ENCODE measurements around the gene TESK2. TPM values are rescaled to one million over a fixed set of nuclear protein-coding genes. Genes with fewer than 3 reads are reported as not detected.
"Not testable (repeated sequence)": the region's sequence is repeated elsewhere in the genome, so short reads cannot be mapped to it uniquely, and the experiment has no call there.

TESK2 gene
- 0.27 and 0.52 TPM in 2 replicates for total RNA-seq (2014; rRNA removed; shearing (Covaris generic))
- 0.13 TPM in 1 of 2 replicates, not detected in the other for polyA plus RNA-seq (2014; cell fraction: nucleus; rRNA removed)

DNA sequence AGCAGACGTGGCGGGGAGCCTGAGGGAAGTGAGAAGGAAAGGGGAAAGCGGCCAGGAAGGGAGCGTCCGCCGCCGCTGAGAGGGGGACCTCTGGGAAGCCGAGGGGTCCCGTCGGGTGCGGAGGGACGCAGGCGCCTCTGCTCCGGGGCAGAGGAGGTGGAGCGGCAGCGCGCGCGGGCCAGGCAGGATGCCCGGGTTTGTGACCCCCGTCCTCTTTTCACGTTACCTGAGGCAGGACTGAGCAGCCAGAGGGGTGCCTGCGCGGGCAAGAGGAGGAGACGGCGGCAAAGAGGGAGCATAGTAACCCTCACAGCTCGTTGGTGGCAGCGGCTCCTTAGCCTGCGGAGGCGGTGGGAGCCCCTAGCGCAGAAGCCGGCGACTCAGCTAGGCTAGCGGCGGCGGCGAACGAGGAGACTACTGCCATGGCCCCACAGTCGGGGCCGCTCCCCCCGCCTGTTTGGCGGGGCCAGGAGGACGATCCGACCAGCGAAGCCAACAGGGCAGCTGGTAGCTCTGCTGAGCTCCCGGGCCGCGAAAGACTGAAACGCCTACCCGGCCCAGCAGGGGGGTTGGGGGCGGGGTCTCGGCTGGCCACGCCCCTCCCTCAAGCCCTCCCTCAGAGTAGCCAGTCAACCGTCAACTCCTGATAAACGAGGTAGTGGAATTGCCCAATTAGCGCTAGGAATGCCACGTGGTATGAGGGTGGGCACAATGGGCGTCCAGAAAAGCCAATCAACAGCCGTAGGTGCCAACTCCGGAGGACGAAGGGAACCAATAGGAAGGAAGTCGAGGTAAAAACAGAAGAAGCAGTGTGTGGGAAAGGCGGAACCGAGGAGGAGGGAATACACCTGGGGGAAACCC is at the start of gene TESK2:
Gene TESK2 (minus strand): TSS at position 538 of the 861 bp plus-strand sequence. CDS start 33,378 bp downstream, outside the sequence.
- peak; percentile 97 for DNase-seq (ENCODE audit: extremely low read depth, low read depth)

DNA sequence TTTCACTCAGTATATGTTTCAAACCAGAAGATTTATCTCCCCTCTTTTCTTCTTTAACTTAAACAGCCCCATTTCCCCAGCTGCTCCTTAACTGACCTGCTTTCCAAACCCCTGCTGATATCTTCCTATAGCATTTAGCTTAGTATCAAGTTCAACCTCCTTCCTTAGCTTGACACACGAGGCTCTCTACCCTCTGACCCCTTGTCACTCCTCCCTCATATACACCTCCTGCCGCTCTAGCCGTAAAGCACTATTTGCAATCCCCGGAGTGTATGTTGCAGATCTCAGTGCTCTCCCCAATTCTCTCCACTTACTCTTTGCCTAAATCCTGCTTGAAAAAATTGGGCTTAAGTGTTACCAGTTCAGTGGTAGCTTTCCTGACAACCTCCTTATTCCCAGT is 45.9 kb upstream of the TESK2 start:
- no peak for DNase-seq (ENCODE audit: extremely low read depth, low read depth)

DNA sequence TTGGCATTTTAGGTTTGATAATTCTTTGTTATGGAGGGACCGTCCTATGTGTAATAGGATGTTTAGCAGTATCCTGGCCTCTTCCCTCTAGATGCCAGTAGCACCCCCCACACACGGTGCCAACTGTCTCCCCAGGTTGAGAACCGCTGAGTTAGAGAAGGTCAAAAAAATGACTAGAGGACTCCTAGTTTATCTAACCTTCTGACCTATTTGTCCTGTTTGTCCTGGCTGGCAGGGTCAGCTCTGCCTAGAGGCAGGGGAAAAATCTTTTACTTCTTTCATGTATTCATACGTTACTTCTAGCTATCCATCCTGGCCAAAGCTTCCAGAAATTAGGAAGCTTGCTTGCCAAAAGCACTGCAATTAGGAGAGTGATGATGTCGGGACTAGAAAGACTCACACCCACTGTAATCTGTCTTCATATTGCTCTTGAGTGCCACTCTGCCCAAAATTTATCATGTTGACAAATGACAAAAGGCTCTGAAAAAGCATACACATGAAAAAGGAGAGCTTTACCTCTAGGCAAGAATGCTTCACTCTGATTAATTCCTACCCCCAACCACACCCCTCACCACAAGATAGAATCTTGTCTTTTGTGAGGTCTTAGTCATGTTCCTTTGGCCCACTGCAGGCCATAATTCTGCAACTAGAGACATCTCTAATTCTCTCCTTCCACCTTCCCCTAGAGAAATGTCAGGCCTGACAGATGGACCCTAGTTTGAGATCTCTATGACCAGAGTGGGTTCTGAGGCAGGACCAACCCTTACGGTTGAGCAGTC is 45.2 kb upstream of the TESK2 start:
- no peak for DNase-seq (ENCODE audit: extremely low read depth, low read depth)

DNA sequence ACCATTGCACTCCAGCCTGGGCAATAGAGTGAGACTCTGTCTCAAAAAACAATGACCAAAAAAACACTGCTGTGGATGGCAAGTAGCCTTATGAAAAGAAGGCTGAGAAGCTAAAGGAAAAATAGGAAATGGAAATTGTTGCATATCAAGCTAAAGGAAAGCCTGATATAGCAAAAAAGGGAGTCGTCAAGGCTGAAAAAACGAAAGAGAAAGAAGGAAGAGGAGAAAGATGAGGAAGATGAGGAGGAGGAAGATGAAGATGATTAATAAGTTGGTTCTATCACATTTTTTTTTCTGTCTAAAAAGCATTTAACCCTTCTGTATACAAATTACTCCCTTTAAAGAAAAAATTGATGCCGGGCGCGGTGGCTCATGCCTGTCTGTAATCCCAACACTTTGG is 40.9 kb upstream of the TESK2 start:
- DNase-seq (ENCODE audit: extremely low read depth, low read depth): no peak

DNA sequence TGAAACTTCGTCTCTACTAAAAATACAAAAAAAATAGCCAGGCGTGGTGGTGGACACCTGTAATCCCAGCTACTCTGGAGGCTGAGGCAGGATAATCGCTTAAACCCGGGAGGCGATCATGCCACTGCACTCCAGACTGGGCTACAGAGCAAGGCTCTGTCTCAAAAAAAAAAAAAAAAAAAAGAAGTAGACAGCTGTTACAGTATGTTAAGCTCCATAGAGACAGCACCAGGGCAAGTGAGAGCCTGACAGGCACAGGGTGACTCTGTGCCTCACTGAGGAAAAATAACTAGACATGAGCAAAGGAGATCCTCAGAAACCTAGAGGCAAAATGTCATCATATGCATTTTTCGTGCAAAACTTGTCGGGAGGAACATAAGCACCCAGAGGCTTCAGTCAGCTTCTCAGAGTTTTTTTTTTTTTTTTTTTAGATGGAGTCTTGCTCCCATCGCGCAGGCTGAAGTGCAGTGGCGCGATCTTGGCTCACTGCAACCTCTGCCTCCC is 39.7 kb upstream of the TESK2 start:
- DNase-seq (ENCODE audit: extremely low read depth, low read depth): no peak

GRCh38 chr1:45526135-45526644 is 35.2 kb upstream of the TESK2 start:
- DNase-seq (ENCODE audit: extremely low read depth, low read depth): no peak

- DNase-seq (ENCODE audit: extremely low read depth, low read depth): not testable (repeated sequence)
Observed at GRCh38 chr1:45523975-45524374, 33.0 kb upstream of the TESK2 start.

GRCh38 chr1:45523516-45523915 is 32.6 kb upstream of the TESK2 start:
- not testable (repeated sequence) for DNase-seq (ENCODE audit: extremely low read depth, low read depth)

DNA sequence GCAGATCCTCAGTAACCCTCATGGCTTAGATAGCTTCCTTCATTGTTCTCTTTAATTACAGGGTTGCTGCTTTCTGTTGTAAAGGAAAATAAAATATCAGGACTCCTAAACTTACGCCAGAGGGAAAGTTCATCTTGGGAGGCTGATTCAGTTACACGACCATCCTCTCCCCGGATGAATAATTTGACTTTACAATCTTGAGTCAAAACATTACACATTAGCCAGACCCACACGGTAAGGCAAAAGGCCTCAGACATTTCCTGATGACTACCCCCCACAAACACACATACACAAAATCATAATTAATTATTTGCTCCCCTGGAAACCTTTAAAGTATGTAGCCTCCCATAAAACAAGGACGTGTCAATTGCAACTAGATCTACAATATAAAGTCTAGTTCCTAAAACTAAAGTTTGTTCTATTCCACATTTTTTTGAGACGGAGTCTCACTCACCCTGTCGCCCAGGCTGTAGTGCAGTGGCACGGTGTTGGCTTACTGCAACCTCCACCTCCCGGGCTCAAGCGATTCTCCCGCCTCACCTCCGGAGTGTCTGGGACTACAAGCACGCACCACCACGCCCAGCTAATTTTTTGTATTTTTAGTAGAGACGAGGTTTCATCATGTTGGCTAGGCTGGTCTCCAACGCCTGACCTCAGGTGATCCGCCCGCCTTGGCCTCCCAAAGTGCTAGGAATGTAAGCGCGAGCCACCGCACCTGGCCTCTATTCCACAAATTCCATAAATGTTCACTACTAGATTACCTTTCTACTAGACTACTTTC is 31.6 kb upstream of the TESK2 start:
- DNase-seq (ENCODE audit: extremely low read depth, low read depth): peak; percentile 54

DNA sequence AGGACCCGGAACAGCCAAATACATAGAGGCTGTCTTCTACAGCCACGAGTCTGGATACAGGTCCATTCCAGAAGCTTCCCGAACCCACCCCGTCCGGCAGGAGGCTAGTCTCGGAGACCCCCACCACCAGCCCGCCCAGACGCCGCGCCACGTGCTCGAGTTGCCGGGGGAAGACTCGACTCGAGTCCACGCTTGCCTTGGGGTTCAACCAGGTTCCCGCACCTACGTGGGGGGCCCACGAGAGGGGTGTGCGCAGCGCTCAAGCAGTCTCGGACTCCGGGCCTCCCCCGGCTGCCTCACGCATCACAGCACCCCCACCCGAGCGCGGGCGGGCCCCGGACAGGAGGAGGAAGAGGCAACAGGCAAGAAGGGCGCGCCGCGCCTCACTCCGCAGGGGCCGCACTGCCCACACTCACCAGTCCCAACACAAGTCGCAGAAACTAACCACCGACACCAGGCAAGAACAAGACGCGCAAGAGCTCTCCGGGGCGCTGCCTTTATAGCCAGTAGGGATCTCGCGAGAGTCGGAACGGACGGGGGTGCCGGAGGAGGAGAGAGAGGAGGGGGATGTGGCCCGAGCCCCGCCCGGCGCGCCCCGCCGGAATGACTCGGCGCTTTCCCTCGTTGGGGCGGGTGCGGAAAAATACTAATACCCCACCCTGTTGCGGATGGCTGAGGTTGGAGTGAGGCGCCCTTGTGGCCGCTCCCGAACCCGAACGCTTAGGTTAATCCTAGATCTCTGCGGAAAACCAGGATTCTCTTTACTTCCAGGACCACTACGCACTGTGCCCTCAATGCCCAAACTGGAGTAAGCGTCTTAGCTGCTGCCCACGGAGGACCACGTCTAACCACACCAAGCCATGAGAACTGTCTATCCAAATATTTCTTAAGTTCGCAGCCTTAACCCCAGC is 30.7 kb upstream of the TESK2 start, which contains the start of gene PRDX1:
Gene PRDX1 (minus strand): TSS at position 472 of the 911 bp plus-strand sequence. CDS start 2,841 bp downstream, outside the sequence.
- peak; percentile 95 for DNase-seq (ENCODE audit: extremely low read depth, low read depth)

- DNase-seq (ENCODE audit: extremely low read depth, low read depth): not testable (repeated sequence)
Observed at GRCh38 chr1:45519774-45520173, 28.8 kb upstream of the TESK2 start.

DNA sequence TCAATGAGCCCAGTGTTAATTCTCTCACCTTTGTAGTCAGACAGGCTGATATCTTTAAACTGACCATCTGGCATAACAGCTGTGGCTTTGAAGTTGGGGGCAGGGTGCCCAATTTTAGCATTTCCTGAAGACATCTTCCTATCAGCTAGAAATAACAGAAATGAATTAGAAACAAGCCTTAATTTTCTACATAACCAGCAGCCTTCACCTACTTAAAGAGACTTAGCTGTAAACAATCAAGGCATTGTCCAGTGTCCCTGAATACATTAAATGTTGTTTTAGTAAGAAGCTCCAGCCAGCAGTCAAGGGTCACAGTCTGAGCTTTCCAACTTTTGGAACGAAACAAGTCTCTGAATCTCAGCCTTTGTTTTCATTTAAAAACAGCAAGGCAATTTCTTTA is 27.9 kb upstream of the TESK2 start:
- DNase-seq (ENCODE audit: extremely low read depth, low read depth): no peak

- not testable (repeated sequence) for DNase-seq (ENCODE audit: extremely low read depth, low read depth)
Observed at GRCh38 chr1:45518366-45518765, 27.4 kb upstream of the TESK2 start.

DNA sequence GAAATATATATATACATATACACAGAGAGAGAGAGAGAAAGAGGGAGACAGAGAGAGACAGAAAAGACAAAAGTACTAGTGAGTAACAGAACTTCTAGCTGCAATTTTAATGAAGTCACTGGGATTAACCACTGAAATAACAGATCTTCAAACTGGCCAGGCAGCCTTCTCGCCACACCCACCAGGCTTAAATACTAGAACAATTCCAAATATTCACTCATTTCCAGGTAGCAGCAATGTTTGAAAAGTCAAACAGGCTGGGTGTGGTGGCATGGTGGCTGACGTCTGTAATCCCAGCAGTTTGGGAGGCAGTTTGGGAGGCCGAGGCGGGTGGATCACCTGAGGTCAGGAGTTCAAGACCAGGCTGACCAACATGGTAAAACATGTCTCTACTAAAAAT is 25.5 kb upstream of the TESK2 start:
- no peak for DNase-seq (ENCODE audit: extremely low read depth, low read depth)

DNA sequence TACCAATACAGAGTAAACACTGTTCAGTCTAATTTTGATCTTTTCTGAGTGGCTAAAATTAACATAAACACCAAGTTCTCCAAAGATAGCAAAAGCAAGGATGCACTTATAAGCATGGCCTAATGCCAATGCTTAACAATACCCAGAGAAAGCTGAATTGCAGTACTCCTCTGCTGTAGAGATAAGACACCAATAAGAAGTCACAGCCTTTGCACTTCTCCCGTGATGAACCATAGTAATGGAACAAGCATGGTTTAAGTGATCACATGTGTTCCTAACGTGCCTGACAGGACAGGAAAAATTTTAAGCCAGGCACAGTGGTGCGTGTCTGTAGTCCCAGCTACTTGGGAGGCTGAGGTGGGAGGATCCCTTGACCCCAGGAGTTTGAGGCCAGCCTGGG is 25.1 kb upstream of the TESK2 start:
- DNase-seq (ENCODE audit: extremely low read depth, low read depth): no peak

GRCh38 chr1:45513532-45514260 is 22.7 kb upstream of the TESK2 start:
- DNase-seq (ENCODE audit: extremely low read depth, low read depth): not testable (repeated sequence)

- peak; percentile 68 for DNase-seq (ENCODE audit: extremely low read depth, low read depth)
Observed at GRCh38 chr1:45512641-45513054, 21.7 kb upstream of the TESK2 start.

GRCh38 chr1:45510972-45511527 is 20.1 kb upstream of the TESK2 start:
- DNase-seq (ENCODE audit: extremely low read depth, low read depth): no peak
